GM18511 (cell line): ENCODE data around the gene ARTN.
A peak's percentile ranks its signal among the peaks of the same experiment; 100 is the strongest.

Experiments used
- ATAC-seq: cut with Tn5 transposase; IDR thresholded peaks from one replicate; pipeline ENCODE4 v1.9.1; 2021; ENCODE audit warnings: mild to moderate bottlenecking, moderate library complexity; ENCODE audit not compliant: unreplicated experiment

ARTN gene

DNA sequence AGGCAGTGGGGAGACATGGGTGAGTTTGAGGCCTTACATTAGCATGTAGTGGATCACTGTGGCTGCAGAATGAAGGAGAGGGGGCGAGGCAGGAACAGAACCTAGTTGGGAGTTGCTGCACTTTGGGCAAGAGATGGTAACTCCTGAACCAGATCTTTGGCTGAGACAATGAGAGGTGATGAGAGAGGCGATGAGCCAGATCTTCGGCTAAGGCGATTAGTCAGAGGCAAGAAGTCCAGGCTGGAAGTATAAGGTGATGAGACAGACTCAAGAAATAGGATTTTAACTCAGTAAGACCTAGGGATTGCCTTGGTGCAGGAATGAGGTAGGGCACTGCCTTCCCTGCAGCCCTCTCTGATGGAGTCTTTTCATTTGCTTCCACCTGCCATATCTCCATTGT, 9.1 kb upstream of the ARTN start:
- no peak for ATAC-seq

DNA sequence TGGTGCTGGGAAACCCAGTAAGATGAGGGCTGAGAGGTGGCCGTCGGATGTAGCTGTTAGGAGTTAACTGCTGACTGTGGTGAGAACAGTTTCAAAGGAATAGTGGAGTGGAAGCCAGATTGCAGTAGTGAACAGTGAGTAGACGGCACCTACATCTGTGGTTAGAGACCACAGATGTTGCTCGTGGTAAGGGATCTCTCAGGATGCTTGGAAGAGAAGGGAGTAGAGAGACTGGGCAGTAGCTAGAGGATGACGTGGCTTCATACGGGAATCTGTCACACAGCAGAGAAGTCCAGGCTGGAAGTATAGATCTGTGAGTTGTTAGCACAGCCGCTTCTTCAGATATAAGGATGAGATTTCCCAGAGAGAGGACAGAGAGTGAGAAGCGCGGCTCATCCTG, 7.8 kb upstream of the ARTN start:
- ATAC-seq = no peak

DNA sequence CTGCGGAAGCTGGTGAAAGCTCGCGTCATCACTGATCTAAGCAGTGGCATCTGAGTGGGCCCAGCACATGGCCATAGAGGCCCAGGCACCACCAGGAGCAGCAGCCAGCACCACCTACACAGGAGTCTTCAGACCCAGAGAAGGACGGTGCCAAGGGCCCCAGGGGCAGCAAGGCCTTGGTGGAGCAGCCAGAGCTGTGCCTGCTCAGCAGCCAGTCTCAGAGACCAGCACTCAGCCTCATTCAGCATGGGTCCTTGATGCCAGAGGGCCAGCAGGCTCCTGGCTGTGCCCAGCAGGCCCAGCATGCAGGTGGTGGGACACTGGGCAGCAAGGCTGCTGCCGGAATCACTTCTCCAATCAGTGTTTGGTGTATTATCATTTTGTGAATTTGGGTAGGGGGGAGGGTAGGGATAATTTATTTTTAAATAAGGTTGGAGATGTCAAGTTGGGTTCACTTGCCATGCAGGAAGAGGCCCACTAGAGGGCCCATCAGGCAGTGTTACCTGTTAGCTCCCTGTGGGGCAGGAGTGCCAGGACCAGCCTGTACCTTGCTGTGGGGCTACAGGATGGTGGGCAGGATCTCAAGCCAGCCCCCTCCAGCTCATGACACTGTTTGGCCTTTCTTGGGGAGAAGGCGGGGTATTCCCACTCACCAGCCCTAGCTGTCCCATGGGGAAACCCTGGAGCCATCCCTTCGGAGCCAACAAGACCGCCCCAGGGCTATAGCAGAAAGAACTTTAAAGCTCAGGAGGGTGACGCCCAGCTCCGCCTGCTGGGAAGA, 3.2 kb upstream of the ARTN start:
- no peak for ATAC-seq

DNA sequence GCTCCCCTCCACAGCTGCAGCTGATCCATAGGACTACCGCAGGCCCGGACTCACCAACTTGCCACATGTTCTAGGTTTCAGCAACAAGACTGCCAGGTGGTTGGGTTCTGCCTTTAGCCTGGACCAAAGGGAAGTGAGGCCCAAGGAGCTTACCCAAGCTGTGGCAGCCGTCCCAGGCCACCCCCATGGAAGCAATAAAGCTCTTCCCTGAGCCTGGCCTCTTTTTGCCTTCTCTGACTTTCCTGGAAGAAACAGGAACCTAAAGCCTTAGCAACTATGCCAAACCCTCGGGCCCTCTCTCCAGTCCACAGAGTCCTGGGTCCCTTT, 2.7 kb upstream of the ARTN start:
- no peak for ATAC-seq

DNA sequence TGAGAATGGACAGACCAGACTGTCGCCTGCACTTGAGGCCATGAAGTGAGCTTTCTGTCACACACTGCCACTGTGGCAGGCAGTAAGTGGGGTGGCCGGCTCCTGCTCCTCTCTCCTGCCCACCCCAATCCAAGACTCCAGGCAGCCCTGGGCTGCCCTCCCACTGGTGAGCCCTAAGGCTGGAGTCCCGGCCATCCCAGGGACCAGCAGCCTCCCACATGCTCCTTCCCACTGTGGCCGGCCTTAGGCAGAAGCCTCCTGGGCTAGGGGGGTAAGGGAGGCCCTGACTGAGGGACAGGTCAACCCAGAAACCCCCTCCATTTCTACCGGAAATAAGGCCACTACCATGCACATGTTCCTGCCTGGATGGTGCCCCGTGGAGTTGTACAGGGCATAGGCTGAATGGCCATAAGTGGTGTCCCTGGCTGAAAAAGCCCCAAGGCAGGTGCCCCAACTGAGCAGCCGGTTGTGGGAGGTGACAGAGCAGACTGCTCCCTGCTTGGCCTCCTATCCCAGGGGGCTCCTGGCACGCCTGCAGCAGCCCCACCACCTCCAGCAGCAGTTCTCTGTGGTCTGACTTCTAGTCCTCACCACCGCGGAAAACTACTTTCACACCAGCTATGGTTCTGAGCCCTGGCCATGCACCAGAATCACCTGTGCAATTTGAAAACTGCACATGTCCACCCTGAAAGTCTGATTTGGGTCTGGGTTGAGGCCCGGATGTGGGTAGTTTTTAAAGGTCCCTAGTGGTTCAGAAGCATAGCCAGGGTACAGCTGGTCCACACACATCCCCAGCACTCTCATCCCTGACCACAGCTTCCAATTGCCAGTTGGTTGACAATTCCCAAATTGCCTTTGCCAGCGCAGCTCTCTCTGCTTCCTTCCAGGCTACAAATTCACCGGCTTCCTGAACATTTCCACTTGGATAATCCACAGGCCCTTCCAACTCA, 1.6 kb upstream of the ARTN start:
- no peak for ATAC-seq

DNA sequence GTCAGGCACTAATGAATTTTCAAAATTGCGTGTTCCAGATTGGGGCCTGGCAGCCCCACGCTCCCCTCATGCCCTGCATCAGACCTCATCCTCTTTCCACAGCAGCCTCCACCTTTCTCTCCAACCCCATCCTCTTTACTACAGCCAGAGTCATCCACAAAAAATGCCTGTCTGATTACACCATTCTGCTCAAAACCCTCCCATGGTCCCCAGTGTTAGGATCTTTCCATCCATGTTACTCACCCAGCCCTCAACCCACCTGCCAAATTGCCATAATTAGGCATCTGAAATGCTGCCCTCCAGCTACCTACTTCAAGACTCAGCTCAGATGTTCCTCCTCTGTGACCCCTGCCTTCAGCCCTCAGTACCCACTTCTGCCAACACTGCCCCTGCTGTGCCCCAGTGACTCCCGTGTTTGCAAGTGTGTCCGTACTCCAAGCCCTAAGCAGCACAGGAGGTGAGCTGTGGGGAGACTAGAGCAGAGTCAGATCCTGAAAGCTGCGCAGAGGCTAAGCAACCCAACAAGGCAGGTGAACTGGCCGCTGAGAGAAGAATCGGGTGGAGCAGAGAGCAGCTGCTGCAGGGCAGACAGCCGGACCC, 715 bp upstream of the ARTN start:
- no peak for ATAC-seq

DNA sequence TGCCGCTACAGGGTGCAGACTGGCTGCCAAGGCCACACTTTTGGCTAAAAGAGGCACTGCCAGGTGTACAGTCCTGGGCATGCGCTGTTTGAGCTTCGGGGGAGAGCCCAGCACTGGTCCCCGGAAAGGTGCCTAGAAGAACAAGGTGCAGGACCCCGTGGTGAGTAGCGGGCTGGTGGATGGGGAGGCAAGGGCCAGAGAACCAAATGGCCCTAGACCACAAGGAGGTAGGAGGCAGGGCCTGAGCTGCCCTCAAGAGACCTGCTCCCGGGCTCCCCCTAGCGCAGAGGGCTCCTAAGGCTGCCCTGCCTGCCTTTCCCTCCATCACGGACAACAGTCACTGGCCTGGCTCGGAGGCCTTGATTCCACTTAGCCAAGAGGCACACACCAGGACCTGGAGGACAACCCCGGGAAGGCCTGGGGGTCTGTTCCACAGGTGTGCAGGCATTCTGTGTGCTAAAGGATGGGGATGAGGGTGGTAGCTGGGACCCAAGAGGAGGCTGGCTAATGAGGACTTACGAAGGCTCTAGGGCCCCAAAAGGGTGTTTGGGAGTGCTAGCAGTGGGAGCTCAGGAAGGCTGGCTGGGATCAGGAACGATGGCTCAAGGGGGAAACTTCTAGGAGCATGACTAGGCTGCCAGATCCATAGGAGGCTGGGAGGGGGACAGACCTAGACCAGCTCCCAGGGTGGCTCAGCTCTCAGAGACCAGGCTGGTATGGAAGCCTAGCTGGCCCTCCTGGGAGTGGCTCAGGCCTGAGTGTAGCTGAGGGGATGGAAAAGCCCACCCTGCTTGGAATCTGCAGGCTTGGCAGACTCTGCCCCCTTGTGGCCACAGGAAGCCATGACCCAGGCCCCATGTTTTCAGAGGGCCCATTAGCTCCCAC, 742 bp downstream of the ARTN start:
- no peak for ATAC-seq

DNA sequence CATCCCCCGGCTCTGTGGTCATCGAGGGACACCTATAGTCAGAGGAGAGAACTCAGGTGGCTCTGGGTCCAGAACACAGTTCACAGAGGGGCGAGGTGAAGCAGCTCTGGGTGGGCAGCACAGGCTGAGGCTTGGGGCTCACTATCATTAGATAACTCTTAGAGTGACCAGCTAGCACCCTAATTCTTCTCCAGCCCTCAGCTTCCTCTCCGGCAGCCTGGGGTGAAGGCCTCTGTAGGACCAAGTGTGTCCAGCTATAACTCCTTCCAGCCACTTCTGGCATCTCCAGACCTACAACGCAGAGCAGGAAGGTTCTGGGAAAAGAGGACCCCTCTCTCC, 1.4 kb downstream of the ARTN start:
- ATAC-seq = no peak

DNA sequence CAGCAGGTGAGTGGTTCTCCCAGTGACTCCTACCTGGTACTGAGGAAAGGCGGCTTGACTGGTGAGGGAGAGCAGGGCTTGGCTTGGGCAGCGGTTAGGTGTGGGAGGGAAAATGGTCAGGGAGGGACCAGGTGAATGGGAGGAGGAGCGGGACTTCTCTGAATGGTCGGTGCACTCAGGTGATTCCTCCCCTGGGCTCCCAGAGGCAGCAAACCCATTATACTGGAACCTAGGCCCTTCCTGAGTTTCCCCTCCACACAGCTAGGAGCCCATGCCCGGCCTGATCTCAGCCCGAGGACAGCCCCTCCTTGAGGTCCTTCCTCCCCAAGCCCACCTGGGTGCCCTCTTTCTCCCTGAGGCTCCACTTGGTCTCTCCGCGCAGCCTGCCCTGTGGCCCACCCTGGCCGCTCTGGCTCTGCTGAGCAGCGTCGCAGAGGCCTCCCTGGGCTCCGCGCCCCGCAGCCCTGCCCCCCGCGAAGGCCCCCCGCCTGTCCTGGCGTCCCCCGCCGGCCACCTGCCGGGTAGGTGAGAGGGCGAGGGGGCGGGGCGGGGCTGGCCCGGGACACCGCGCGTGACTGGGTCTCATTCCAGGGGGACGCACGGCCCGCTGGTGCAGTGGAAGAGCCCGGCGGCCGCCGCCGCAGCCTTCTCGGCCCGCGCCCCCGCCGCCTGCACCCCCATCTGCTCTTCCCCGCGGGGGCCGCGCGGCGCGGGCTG, 2.3 kb downstream of the ARTN start:
- ATAC-seq = no peak

DNA sequence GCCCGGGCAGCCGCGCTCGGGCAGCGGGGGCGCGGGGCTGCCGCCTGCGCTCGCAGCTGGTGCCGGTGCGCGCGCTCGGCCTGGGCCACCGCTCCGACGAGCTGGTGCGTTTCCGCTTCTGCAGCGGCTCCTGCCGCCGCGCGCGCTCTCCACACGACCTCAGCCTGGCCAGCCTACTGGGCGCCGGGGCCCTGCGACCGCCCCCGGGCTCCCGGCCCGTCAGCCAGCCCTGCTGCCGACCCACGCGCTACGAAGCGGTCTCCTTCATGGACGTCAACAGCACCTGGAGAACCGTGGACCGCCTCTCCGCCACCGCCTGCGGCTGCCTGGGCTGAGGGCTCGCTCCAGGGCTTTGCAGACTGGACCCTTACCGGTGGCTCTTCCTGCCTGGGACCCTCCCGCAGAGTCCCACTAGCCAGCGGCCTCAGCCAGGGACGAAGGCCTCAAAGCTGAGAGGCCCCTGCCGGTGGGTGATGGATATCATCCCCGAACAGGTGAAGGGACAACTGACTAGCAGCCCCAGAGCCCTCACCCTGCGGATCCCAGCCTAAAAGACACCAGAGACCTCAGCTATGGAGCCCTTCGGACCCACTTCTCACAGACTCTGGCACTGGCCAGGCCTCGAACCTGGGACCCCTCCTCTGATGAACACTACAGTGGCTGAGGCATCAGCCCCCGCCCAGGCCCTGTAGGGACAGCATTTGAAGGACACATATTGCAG, 3.0 kb downstream of the ARTN start:
- ATAC-seq = no peak

DNA sequence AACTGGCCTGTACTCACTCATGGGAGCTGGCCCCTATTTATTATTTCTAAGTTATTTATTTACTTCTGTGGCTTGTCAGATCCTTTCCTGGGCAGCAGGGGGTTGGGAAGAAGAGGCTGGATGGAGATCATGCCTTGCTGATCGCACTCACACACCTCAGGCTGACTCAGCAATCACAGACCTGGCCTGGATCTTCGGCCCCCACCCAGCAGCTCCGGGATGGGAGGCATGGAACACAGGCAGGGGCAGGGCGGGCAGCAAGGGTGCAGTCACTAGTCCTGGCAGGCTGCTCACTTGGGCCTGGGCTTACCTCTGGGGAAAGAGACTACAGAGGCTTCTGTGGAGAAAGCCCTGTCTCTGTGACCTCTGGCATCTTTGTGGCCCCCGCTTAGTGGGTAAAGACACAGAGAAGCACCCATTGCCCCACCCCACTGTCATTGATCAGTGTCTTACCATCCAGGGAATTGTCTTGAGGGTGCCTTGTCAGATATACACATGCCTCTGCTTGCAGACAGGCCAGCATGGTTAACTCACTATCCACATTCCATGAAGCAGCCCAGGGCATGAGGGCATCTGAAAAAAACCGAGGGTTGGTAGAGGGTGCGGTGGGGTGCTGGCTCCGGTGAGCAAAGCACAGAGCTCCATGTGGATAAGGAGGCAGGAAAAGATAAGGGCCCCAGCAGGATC, 3.7 kb downstream of the ARTN start:
- no peak for ATAC-seq

DNA sequence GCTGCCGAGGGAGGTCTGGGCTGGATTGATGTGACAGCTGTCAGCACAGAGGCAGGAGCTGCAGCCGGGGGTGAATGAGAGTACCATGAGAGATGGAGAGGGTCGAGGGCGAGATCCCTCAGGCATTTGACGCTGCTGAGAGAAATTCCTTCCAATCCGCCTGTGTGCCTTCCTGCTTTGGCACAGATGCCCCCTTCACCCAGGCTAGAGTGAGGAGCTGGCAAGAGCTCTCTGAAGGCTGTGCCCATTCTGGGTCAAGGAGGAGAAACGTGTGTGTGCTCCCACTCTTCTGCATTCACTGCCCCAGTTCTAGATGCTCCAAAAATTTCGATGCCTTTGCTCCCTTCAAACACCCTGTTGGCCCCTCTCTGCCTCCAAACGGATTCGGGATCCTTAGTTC, 4.8 kb downstream of the ARTN start:
- no peak for ATAC-seq

DNA sequence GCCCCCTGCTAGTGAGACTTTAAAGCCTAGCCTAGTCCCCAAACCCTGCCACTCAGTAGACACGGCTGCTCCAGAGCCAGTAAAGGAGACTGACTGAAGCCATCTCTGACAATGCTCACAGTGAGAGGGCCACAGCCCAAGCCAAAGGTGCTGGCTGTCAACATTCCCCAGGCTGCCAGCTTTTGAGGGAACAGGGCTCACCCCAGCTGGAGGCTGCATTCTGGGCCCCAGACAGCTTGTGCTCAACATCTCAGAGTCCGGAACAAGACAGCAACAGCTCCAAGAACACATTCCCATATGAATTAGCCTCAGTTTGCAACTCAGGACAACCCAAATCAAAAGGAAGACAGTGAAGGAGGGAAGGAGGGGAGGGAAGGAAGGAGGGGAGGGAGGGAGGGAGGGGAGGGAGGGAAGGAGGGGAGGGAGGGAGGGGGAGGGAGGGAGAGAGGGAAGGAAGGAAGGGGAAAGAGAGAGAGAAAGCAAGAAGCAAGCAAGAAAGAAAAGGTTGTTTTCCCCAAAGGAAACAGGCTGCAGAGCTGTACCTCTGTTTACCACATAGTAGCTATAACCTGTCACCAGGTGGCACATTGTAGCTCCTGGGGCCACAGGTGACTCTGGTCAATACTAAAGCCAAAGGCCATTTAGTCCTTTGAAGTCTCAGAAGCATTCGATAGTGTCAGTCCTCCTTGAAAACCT, 5.4 kb downstream of the ARTN start:
- no peak for ATAC-seq

DNA sequence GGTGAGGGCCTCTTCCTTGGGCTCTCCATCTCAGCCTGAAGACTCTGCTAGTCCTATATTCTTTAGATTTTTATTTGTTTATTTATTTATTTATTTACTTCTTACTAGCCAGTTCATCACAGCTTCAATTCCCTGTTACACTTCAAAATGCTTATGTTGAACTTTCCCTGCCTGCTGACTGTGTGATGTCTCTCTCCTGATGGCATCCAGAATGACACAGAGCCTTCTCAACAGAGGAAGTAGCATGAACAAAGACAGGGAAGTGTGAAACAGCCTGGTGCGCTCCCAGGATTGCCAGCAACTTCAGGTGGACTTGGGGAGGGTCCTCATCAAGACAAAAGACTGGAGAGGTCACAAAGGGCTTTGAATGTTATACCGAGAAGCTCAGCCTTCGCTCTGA, 8.8 kb downstream of the ARTN start:
- ATAC-seq = no peak

DNA sequence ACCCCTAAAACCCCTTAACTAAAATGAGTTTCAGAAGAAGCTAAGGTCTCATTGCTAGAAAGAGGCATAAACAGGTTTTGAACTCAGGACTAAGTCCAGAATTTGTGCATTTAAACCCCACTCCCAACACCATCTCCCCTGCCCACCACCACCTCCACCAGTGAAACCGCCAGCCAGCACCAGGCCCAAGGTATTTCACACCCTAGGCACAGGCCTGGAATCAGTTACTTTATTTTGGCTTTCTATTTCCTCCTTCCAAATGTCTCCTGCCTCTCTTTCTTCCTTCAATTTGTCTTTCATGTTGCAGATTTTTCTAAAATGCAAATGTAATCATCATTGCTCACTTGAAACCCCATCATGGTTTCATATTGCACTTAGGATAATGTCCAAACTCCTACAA, 11.3 kb downstream of the ARTN start:
- no peak for ATAC-seq

DNA sequence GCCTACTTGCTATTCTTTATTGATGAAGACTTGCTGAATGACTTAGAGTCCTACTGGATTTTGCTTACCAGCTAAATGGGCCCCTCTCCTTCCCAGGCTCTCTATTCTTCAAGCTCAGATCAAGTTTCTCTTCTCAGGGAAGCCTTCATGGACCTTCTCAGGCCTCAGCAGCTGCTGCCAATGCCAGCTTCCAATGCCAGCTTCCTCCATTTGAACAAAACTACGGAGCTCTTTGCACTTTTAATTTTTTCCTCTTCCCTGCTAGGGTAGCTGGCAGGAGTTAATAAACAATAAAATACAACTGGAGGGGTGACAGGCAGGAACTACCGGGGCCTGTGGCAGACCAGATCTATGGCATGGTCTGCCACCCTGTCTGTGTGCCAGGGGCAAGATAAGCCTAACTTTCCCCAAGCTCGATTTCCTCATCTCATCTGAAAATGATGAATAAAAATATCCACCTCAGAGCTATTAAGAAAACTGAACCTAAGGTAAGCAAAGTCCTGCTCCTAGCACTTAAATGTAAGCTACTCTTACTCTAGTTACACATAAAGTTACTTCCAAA, 12.2 kb downstream of the ARTN start:
- no peak for ATAC-seq

DNA sequence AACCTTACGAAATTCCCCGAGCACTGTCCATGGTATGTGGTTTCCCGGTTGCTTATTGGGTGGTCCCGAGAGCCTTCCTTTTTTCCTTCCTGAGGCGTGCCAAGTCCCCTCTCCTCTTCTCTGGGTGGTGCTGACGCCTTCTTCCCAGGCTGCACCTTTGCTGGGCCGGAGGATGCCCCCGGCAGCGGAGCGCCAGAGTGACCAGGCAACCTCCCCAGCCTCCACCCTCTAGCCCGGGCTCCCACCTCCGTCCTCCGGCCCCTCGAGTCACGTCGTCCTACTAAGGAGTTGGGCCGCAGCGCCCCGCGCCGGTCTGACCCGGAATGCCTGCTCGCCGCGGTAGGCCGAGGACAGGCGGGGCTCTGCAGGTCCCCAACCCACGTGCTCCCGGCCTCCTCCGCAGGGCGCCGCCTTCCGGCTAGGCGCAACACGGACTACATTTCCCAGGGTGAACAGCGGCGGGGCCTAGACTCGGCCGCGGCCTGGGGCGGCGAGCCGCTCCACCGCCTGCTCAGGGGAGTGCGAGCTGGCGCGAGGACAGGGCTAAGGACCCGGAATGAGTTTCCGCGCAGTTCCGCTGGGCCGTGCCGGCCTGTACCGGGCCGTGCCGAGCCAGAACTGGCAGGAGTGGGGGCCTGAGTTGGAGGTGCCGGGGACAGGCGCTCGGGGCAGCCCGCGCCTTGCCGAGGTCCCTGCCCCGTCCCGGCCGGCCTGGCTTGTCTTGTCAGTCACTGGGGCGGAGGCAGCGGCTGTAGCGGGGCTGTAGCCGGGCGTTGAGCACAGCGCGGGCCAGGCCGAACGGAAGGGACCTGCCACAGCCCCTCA, 12.8 kb downstream of the ARTN start, which contains the start of gene IPO13:
Gene IPO13, plus strand, starts transcription at position 715 of the 825 bp plus-strand sequence. CDS start 651 bp downstream, outside the sequence.
- peak; percentile 92 for ATAC-seq
